CD4-positive, alpha-beta T cell (primary cell): ENCODE data around the gene SLC25A19. TPM values are rescaled to one million over a fixed set of nuclear protein-coding genes. Genes with fewer than 3 reads are reported as not detected.

ENCODE experiments used
- ATAC-seq: fragments of 200-7000 bp; cut with Tn5 transposase; one replicate; pipeline ENCODE4 v1.10.0; 2022; ENCODE audit warnings: mild to moderate bottlenecking; ENCODE audit not compliant: poor library complexity
- CTCF ChIA-PET: fragments of 350-600 bp; sonication (Branson Sonifier 250); formaldehyde crosslinking; loops from one replicate; lab custom pipeline; 2021; ENCODE audit warnings: antibody characterized with exemption, inconsistent platforms; lab: Charles Lee
- POLR2A ChIA-PET: fragments of 350-600 bp; sonication (Branson Sonifier 250); formaldehyde crosslinking; loops from one replicate; lab custom pipeline; 2021; ENCODE audit warnings: antibody characterized with exemption, inconsistent platforms; lab: Charles Lee
- DNase-seq, 14 experiments: peaks; one replicate each; pipeline ENCODE4 v3.0.0-alpha.2; 2013 to 2020; ENCODE audit warnings: mixed read lengths in 2 of 14
- H3K27ac ChIP-seq, 2 donors: one replicate each; pipeline versions ENCODE4 v1.5.1 to v1.7.0; 2013; ENCODE audit warnings: low read length in 2 of 2, low read depth in 1 of 2, mild to moderate bottlenecking in 1 of 2
- H3K27me3 ChIP-seq, 2 experiments: 1 replicate in 1 of 2; 2 replicates in 1 of 2; pipeline versions ENCODE4 v1.6.1 to v1.7.0; 2013; ENCODE audit warnings: low read length in 2 of 2, control low read depth in 1 of 2, mild to moderate bottlenecking in 1 of 2, moderate library complexity in 1 of 2; ENCODE audit not compliant: insufficient read depth in 2 of 2, control insufficient read depth in 1 of 2
- H3K36me3 ChIP-seq: one replicate; pipeline ENCODE4 v1.6.1; 2013; ENCODE audit warnings: low read length, control low read depth; ENCODE audit not compliant: insufficient read depth
- H3K4me1 ChIP-seq: one replicate; pipeline ENCODE4 v1.6.1; 2013; ENCODE audit warnings: low read length, control low read depth; ENCODE audit not compliant: insufficient read depth
- H3K4me3 ChIP-seq: one replicate; pipeline ENCODE4 v1.5.1; 2013; ENCODE audit warnings: mild to moderate bottlenecking, low read length, moderate library complexity
- H3K9me3 ChIP-seq, 2 experiments: 1 replicate in 1 of 2; 2 replicates in 1 of 2; pipeline versions ENCODE4 v1.6.1 to v1.7.0; 2013; ENCODE audit warnings: low read length in 2 of 2, mild to moderate bottlenecking in 2 of 2, control low read depth in 1 of 2, moderate library complexity in 1 of 2; ENCODE audit not compliant: control insufficient read depth in 1 of 2, insufficient read depth in 1 of 2
- H3K27ac Mint-ChIP-seq: one replicate; pipeline ENCODE4 v1.8.0; 2020; ENCODE audit warnings: mixed read lengths
- H3K27me3 Mint-ChIP-seq: one replicate; pipeline ENCODE4 v1.8.0; 2021; ENCODE audit warnings: mixed read lengths
- H3K36me3 Mint-ChIP-seq: one replicate; pipeline ENCODE4 v1.8.0; 2021; ENCODE audit warnings: low read depth, mixed read lengths
- H3K4me1 Mint-ChIP-seq: one replicate; pipeline ENCODE4 v1.8.0; 2021; ENCODE audit warnings: low read depth, mixed read lengths
- H3K4me3 Mint-ChIP-seq: one replicate; pipeline ENCODE4 v1.8.0; 2020; ENCODE audit warnings: mild to moderate bottlenecking, mixed read lengths
- H3K9me3 Mint-ChIP-seq: one replicate; pipeline ENCODE4 v1.8.0; 2020; ENCODE audit warnings: mixed read lengths
- intact Hi-C, 2 experiments: fragments of 100-400 bp; cut with DNase I in 1 of 2; cut with micrococcal nuclease in 1 of 2; formaldehyde crosslinking; loops; one replicate each; pipeline versions ENCODE4 v1.15.1 to v1.9.0; 2023 to 2025; cut with DNase I, micrococcal nuclease
- total RNA-seq, 174 experiments: library from RNA in 2 of 174; stranded (reverse) in 2 of 174; gene quantifications; one replicate each; pipeline ENCODE4 v1.2.3 and lab custom pipeline; 2021 to 2026
- TF ChIP-seq, protein P1 (sequence below): fragments of 200-600 bp; IDR thresholded peaks from one replicate; pipeline ENCODE4 v1.8.0; 2022; ENCODE audit warnings: antibody characterized with exemption, mild to moderate bottlenecking

SLC25A19 gene
- total RNA-seq, 2 experiments from 2014 or later: 11.1 to 12.0 TPM

DNA sequence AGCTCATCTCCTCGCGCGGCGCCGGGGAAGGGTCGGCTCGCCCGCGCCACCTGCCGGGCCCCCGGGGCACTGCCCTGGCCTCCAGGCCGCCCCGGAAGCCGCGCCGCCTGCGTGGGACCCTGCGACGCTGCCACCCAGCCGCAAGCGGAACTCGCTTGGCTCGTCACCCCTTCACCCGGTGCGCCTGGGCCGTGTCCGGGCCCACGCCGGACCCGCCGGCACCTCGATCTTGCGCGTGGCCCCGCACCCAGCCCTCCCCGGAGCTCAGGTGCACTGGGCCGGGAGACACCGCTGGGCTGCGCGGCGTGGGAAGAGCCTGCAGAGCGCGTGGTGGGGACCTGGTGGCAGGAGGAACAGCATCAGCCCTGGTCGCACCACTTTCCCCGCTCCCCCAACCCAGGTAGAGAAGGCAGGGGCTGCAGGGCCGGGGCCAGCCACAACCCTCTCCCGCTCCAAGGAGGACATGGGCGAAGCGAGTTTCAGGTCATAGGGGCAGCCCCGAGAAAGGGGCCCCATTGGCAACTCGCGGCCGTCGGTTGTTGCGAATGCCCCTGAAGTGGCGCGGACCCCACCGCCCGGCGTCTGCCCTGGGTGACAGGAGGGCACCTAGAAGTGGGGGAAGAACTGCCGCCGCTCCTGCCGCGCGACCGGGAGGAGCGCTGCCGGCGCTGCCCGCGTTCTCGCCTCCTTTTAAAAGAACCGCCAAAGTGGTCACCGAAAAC lies 17.8 kb downstream of the SLC25A19 start:
- no peaks in the 10 kb centered on the region for H3K9me3 Mint-ChIP-seq
- H3K27ac Mint-ChIP-seq: peak overlapping the region; percentile 48
- CTCF ChIA-PET: interaction anchor here (0.5 to 3.2 kb wide), 36 partner anchors 10 to 482 kb away, joined by 3 to 83 read pairs (median 5); partner anchors contain the start of genes GGA3, GRB2, MRPS7 and NUP85

DNA sequence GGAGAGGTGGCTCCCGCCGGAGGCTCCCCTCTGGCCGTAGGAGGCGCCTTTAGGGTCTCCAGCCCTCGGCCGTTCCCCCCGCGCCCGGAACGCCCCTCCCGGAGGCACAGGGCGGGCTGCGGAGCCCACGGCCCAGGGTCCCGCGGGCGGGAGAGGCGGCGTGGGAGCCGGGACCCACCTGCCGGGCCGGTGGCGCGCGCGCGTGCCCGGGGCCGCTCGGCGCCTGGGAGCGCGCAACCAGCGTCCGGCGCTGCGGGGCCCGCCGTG lies 18.3 kb downstream of the SLC25A19 start, which contains the start of gene MIF4GD:
MIF4GD (minus strand) TSS at position 266 of the 267 bp plus-strand sequence. CDS start 1,036 bp downstream, outside the sequence.
- intact Hi-C loops: loop anchor here (1.0 to 5.0 kb wide), 4 partner anchors 10 to 396 kb away; partner anchors contain the start of genes SLC25A19 (in 2 of the 2), GGA3 (in 1 of the 2), MRPS7 (in 1 of the 2) and RECQL5 (in 1 of the 2)
- TF ChIP-seq, protein P1, sequence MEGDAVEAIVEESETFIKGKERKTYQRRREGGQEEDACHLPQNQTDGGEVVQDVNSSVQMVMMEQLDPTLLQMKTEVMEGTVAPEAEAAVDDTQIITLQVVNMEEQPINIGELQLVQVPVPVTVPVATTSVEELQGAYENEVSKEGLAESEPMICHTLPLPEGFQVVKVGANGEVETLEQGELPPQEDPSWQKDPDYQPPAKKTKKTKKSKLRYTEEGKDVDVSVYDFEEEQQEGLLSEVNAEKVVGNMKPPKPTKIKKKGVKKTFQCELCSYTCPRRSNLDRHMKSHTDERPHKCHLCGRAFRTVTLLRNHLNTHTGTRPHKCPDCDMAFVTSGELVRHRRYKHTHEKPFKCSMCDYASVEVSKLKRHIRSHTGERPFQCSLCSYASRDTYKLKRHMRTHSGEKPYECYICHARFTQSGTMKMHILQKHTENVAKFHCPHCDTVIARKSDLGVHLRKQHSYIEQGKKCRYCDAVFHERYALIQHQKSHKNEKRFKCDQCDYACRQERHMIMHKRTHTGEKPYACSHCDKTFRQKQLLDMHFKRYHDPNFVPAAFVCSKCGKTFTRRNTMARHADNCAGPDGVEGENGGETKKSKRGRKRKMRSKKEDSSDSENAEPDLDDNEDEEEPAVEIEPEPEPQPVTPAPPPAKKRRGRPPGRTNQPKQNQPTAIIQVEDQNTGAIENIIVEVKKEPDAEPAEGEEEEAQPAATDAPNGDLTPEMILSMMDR: no peak
- Mint-ChIP-seq H3K27ac (peak within 1 kb of the TSS; percentile 83), H3K27me3 (no peaks in the 10 kb centered on the region), H3K36me3 (peaks cover 24% of the 10 kb centered on the region), H3K4me1 (peaks cover 21% of the 10 kb centered on the region), H3K4me3 (peak within 1 kb of the TSS; percentile 85), H3K9me3 (no peaks in the 10 kb centered on the region)
- peaks cover 40% of the 10 kb centered on the region for H3K4me1 ChIP-seq
- ChIA-PET POLR2A (interaction anchor here (0.6 to 3.3 kb wide), 41 partner anchors 9 to 604 kb away, joined by 3 to 181 read pairs (median 5); partner anchors contain the start of genes ARMC7, FDXR, GGA3 and GRB2), CTCF (interaction anchor here (0.5 to 3.2 kb wide), 35 partner anchors 9 to 482 kb away, joined by 3 to 83 read pairs (median 5); partner anchors contain the start of genes GGA3, GRB2, MRPS7 and NUP85)
- peaks cover 21% of the 10 kb centered on the region for H3K36me3 ChIP-seq
- ATAC-seq (no peak), DNase-seq (no peak)
- H3K4me3 ChIP-seq: peak within 1 kb of the TSS; percentile 95
- peak within 1 kb of the TSS; percentile 85 to 88 for H3K27ac ChIP-seq
- H3K27me3 ChIP-seq: no peaks in the 10 kb centered on the region
- H3K9me3 ChIP-seq: no peaks in the 10 kb centered on the region

More for the DNA sequence above, 17.8 kb downstream of the SLC25A19 start:
- H3K27me3 Mint-ChIP-seq: no peaks in the 10 kb centered on the region
- peak overlapping the region; percentile 84 for H3K4me3 Mint-ChIP-seq
- H3K4me1 Mint-ChIP-seq: peaks cover 21% of the 10 kb centered on the region
- Histone ChIP-seq H3K4me1 (peaks cover 40% of the 10 kb centered on the region), H3K27me3 (no peaks in the 10 kb centered on the region), H3K27ac (peak overlapping the region; percentile 78 to 85), H3K9me3 (no peaks in the 10 kb centered on the region), H3K4me3 (peak overlapping the region; percentile 95), H3K36me3 (peaks cover 16% of the 10 kb centered on the region)
- POLR2A ChIA-PET: interaction anchor here (0.6 to 3.3 kb wide), 40 partner anchors 10 to 603 kb away, joined by 3 to 181 read pairs (median 5); partner anchors contain the start of genes ARMC7, FDXR, GGA3 and GRB2
- TF ChIP-seq, protein P1: peak; percentile 54
- peaks cover 19% of the 10 kb centered on the region for H3K36me3 Mint-ChIP-seq
- intact Hi-C loops: loop anchor here (1.0 to 5.0 kb wide), 3 partner anchors 18 to 396 kb away; partner anchors contain the start of genes SLC25A19 (in 2 of the 2), RECQL5 (in 1 of the 2), SAP30BP (in 1 of the 2) and SUMO2 (in 1 of the 2)
- DNase-seq: peak; percentile 70 to 96 (median 86)
- peak; percentile 90 for ATAC-seq

DNA sequence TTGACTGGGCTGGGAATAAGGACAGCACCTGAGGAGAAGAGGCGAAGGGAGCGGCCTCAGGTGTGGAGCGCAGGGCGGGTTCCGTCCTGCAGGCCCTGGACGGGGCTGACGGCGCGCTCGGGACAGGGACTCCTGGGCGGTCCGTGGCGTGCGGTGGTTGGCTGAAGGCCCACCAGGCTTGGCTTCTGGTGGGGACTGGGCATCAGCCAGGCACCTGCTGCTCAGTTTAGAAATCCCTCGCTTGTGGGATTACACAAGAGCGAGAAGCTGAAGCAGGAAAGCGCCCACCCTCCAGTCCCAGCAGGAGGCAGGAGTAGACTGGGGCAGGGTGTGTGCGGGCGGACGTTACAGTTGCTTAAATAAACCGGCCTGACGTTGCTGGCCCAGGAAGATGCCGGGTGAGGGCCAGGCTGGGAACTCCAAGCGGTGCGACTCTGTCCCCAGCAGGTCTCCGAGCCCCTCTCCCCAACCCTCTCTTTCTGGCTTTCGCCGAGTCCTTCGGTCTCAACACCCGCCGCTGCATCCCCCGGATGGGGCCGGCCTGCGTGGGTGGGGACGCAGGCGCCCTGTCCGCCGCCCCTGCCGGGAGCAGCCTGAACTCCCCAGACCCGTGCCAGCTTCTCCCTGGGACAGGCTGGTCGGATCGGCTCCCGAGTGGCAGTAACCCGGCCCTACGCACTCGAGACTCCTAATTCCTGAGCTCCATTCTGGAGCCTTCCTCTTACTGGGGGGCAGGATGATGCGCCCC lies 18.8 kb downstream of the SLC25A19 start:
- Mint-ChIP-seq H3K4me3 (peak overlapping the region; percentile 85), H3K9me3 (no peaks in the 10 kb centered on the region), H3K4me1 (peaks cover 21% of the 10 kb centered on the region), H3K27ac (peak overlapping the region; percentile 83), H3K36me3 (peaks cover 29% of the 10 kb centered on the region), H3K27me3 (no peaks in the 10 kb centered on the region)
- H3K4me3 ChIP-seq: peak overlapping the region; percentile 94
- peak; percentile 12 for ATAC-seq
- H3K36me3 ChIP-seq: peaks cover 25% of the 10 kb centered on the region
- no peaks in the 10 kb centered on the region for H3K27me3 ChIP-seq
- peak overlapping the region; percentile 85 to 88 for H3K27ac ChIP-seq
- DNase-seq: peak; percentile 12 to 70 (median 30)
- TF ChIP-seq, protein P1: no peak
- intact Hi-C loops: loop anchor here (1.0 to 5.0 kb wide), 3 partner anchors 9 to 397 kb away; partner anchors contain the start of genes GGA3 (in 1 of the 2), MRPS7 (in 1 of the 2), RECQL5 (in 1 of the 2) and SAP30BP (in 1 of the 2)
- no peaks in the 10 kb centered on the region for H3K9me3 ChIP-seq
- POLR2A ChIA-PET: interaction anchor here (0.6 to 3.3 kb wide), 42 partner anchors 9 to 604 kb away, joined by 3 to 181 read pairs (median 4); partner anchors contain the start of genes ARMC7, FDXR, GGA3 and GRB2
- H3K4me1 ChIP-seq: peaks cover 40% of the 10 kb centered on the region
- CTCF ChIA-PET: interaction anchor here (0.5 to 3.2 kb wide), 38 partner anchors 9 to 483 kb away, joined by 3 to 83 read pairs (median 5); partner anchors contain the start of genes GGA3, GRB2, MRPS7 and NUP85
